AG04449 (cell line): ENCODE data around the gene PMM1.

Source experiments
- CTCF ChIA-PET: fragments of 350-600 bp; formaldehyde crosslinking; extraction: SDS; loops from one replicate; lab custom pipeline; 2021; ENCODE audit warnings: antibody characterized with exemption; lab: Yijun Ruan, JAX
- POLR2A ChIA-PET: fragments of 400-600, 350-600 bp; formaldehyde crosslinking; extraction: SDS; loops from one replicate; lab custom pipeline; 2020; ENCODE audit warnings: antibody characterized with exemption, inconsistent platforms; lab: Yijun Ruan, JAX
- DNase-seq: peaks from one replicate; pipeline ENCODE4 v3.0.0-alpha.2; 2010; ENCODE audit warnings: low read depth, low spot score
- H3K4me3 ChIP-seq: 2 replicates; pipeline ENCODE4 v1.5.1; 2011; ENCODE audit warnings: low read depth, mild to moderate bottlenecking, control low read depth, low read length
- CTCF ChIP-seq: IDR thresholded peaks from one replicate; pipeline ENCODE4 v1.5.1; 2011; ENCODE audit warnings: mild to moderate bottlenecking, moderate library complexity, low read length, control low read depth, inconsistent platforms; ENCODE audit not compliant: insufficient read depth; ENCODE audit errors: missing control alignments

Gene PMM1

GRCh38 chr22:41548830-41549211 lies 40.8 kb downstream of the PMM1 start:
- CTCF ChIA-PET, result interaction anchor here (1.2 to 3.8 kb wide), 4 partner anchors 9 to 48 kb away, joined by 4 to 16 read pairs (median 8); partner anchors contain the start of gene CSDC2
- POLR2A ChIA-PET, result no interaction called here
- no peak for DNase-seq
- TF ChIP-seq CTCF, result no peak
- no peak overlapping the region for H3K4me3 ChIP-seq

GRCh38 chr22:41544671-41545476 lies 44.8 kb downstream of the PMM1 start:
- CTCF ChIA-PET, result interaction anchor here (0.8 to 5.0 kb wide), 9 partner anchors 10 to 164 kb away, joined by 3 to 49 read pairs (median 16); partner anchors contain the start of gene PMM1
- DNase-seq, result no peak
- TF ChIP-seq CTCF, result no peak
- POLR2A ChIA-PET, result no interaction called here
- peak overlapping the region; percentile 91 for H3K4me3 ChIP-seq

GRCh38 chr22:41543854-41544670 lies 45.6 kb downstream of the PMM1 start, which contains the start of gene POLR3H:
Gene POLR3H, minus strand, starts transcription at chr22:41544470. Its CDS starts 369 bp downstream, at chr22:41544101.
- H3K4me3 ChIP-seq, result peak within 1 kb of the TSS; percentile 91
- peak; percentile 78 for TF ChIP-seq CTCF
- ChIA-PET POLR2A (interaction anchor here (0.6 to 1.2 kb wide), 7 partner anchors 22 to 252 kb away, joined by 3 to 8 read pairs (median 4); partner anchors contain the start of genes DESI1, PMM1 and XRCC6), CTCF (interaction anchor here (0.5 to 5.0 kb wide), 41 partner anchors 8 to 396 kb away, joined by 3 to 49 read pairs (median 4); partner anchors contain the start of genes PMM1, TOB2 and XRCC6)
- peak; percentile 72 for DNase-seq

GRCh38 chr22:41542224-41542623 lies 47.4 kb downstream of the PMM1 start:
- no peak for TF ChIP-seq CTCF
- DNase-seq, result no peak
- CTCF ChIA-PET, result interaction anchor here (0.9 to 5.0 kb wide), 14 partner anchors 9 to 139 kb away, joined by 3 to 49 read pairs (median 10); partner anchors contain the start of gene PMM1
- POLR2A ChIA-PET, result no interaction called here
- 0 out of 2 replicates have a peak overlapping the region, but pooled peaks have one; percentile 8 for H3K4me3 ChIP-seq

GRCh38 chr22:41541484-41541883 lies 48.2 kb downstream of the PMM1 start:
- ChIA-PET CTCF (interaction anchor here (0.9 to 5.0 kb wide), 11 partner anchors 9 to 138 kb away, joined by 3 to 38 read pairs (median 8); partner anchors contain the start of gene PMM1), POLR2A (no interaction called here)
- TF ChIP-seq CTCF, result no peak
- no peak for DNase-seq
- H3K4me3 ChIP-seq, result no peak overlapping the region
